SK-N-MC (cell line): Measurements from ENCODE around the gene APBA1.

Experiments used
- EZH2 ChIP-seq: fragments of 200-600 bp; sonication (generic); IDR thresholded peaks from one replicate; pipeline ENCODE4 v1.6.1; 2017; ENCODE audit warnings: antibody characterized with exemption
- FOXP2 ChIP-seq: optimal IDR thresholded peaks from 2 replicates; pipeline ENCODE3; 2011; ENCODE audit warnings: mild to moderate bottlenecking, moderate library complexity; ENCODE audit not compliant: insufficient read depth; ENCODE audit errors: extremely low read length, control extremely low read depth
- POLR2AphosphoS5 ChIP-seq: IDR thresholded peaks from 2 replicates; pipeline ENCODE4 v1.6.1; 2012; ENCODE audit warnings: mild to moderate bottlenecking, low read depth, low read length, borderline replicate concordance

DNA sequence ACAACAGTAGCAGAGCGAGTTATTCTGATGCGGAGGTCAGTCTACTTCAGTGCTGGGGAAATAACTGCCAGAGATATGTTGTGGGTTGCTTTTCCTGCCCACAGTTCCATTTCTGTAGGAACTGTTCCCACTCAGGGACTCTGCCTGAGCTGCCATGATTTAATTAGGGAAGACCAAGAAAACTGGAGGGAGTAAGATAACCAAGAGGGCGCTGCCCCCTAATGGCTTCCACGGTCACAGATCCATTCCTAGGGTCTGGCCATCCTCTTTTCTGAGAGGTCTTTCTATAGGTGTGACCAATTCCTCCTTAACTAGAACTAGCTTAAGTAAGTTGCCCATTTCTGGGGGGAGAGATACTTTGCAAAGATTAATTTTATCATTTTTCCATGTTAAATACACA is 125.9 kb downstream of the APBA1 start:
- TF ChIP-seq FOXP2 (no peak), EZH2 (no peak), POLR2AphosphoS5 (no peak)
